Measurements from ENCODE around the gene SLC16A2.

DNA sequence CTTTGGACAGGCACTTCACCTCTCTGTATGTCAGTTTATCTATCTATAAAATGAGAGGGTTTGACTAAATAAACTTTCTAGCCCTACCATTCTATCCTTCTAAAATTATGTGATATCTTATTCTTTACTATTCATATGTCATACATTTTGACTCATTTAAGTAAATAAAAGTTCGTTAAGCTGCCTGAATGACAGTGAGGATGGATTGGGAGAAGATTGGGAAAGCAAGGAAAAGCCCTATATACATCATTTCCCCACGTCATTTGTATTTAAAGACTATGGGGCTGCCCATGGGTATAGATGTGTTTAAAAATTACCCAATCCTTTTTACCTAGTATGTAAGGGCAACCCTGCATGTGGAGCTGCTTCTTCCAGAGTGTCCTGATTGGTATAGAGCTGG lies 5.3 kb downstream of the SLC16A2 start:
- TF ChIP-seq EGR1 (IDR thresholded peaks at IDR 0.05; ENCODE audit: borderline replicate concordance in 1 of 2, low read depth in 2 of 2, low read length in 2 of 2) (no peak), EP300 (IDR thresholded peaks at IDR 0.05; ENCODE audit: borderline replicate concordance in 1 of 2, control insufficient read depth in 1 of 2, low read depth in 2 of 2, low read length in 2 of 2) (no peak), POLR2A (IDR thresholded peaks at IDR 0.05; ENCODE audit: low read depth, low read length) (no peak), HDGF (IDR thresholded peaks at IDR 0.05) (no peak), KDM1A (IDR thresholded peaks at IDR 0.05; ENCODE audit: borderline replicate concordance) (no peak), RAD21 (IDR thresholded peaks at IDR 0.05; ENCODE audit: insufficient read depth, low read depth, low read length) (no peak), POLR2AphosphoS5 (IDR thresholded peaks at IDR 0.05; ENCODE audit: low read length) (no peak)
- TF ChIP-seq, protein P1, sequence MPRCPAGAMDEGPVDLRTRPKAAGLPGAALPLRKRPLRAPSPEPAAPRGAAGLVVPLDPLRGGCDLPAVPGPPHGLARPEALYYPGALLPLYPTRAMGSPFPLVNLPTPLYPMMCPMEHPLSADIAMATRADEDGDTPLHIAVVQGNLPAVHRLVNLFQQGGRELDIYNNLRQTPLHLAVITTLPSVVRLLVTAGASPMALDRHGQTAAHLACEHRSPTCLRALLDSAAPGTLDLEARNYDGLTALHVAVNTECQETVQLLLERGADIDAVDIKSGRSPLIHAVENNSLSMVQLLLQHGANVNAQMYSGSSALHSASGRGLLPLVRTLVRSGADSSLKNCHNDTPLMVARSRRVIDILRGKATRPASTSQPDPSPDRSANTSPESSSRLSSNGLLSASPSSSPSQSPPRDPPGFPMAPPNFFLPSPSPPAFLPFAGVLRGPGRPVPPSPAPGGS (IDR thresholded peaks at IDR 0.05; ENCODE audit: borderline replicate concordance, insufficient read depth, low read depth, low read length, poor library complexity, severe bottlenecking): no peak
- TF ChIP-seq, protein P2, sequence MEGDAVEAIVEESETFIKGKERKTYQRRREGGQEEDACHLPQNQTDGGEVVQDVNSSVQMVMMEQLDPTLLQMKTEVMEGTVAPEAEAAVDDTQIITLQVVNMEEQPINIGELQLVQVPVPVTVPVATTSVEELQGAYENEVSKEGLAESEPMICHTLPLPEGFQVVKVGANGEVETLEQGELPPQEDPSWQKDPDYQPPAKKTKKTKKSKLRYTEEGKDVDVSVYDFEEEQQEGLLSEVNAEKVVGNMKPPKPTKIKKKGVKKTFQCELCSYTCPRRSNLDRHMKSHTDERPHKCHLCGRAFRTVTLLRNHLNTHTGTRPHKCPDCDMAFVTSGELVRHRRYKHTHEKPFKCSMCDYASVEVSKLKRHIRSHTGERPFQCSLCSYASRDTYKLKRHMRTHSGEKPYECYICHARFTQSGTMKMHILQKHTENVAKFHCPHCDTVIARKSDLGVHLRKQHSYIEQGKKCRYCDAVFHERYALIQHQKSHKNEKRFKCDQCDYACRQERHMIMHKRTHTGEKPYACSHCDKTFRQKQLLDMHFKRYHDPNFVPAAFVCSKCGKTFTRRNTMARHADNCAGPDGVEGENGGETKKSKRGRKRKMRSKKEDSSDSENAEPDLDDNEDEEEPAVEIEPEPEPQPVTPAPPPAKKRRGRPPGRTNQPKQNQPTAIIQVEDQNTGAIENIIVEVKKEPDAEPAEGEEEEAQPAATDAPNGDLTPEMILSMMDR (IDR thresholded peaks at IDR 0.05 in 2 of 3, conservative IDR thresholded peaks at IDR 0.05 in 1 of 3; ENCODE audit: control insufficient read depth in 2 of 3, extremely low read depth in 1 of 3, insufficient read depth in 1 of 3, low read depth in 3 of 3, low read length in 3 of 3): no peak
